ENCODE measurements around the gene DSN1. TPM values are rescaled to one million over a fixed set of nuclear protein-coding genes. Genes with fewer than 3 reads are reported as not detected.
A peak's percentile ranks its signal among the peaks of the same experiment; 100 is the strongest.

DSN1 gene
- polyA plus RNA-seq, 3 donors: 18.9 to 23.1 (median 19.5) TPM

GRCh38 chr20:36775826-36776225 lies 2.3 kb upstream of the DSN1 start:
- no peak for DNase-seq (ENCODE audit: extremely low read depth in 1 of 11, low read depth in 9 of 11, low spot score in 4 of 11)

DNA sequence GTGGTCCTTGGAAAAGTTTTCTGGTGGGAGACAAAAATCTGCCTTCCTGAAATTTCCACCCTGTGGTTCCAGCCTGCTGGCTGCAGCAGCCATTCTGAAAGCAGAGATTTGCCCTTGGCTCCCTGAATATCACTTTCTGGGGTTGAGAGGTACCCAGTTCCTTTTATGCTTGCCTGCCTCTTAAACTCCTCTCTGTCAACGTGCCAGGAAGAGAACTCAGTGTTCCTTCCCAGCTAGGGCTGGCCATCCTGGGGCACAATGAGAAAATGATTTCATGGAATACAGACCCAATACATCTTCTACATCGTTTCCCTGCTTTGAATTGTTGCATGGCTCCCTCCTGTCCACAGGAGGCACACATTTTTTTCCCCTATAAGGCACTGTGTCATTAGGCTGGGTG lies 1.6 kb upstream of the DSN1 start:
- DNase-seq (ENCODE audit: extremely low read depth in 1 of 11, low read depth in 9 of 11, low spot score in 4 of 11): no peak

DNA sequence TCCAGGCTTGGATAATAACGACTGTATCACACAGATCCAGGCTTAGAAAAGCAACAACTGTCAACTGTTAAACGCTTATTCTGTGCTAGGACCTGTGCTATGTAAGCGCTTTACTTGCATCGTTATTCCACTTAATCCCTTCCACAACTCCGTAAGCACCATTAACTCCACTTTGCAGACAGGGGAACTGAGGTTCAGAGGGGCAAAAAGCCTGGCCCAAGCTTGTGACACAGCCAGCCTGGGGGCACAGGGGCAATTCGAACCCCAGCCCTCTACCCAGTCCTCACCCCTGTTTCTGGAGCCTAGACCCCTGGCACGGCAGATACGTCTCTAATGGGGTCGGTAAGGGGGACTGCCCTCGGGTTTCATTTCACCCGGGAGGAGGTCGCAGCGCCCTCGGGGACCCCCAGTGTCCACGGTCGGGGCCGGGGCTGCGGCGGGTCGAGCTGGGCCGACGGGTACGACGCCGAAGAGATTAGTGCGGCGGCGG lies 411 bp downstream of the DSN1 start:
- peak in 1 of 11 donors; percentile 2 for DNase-seq (ENCODE audit: extremely low read depth in 1 of 11, low read depth in 9 of 11, low spot score in 4 of 11)

DNA sequence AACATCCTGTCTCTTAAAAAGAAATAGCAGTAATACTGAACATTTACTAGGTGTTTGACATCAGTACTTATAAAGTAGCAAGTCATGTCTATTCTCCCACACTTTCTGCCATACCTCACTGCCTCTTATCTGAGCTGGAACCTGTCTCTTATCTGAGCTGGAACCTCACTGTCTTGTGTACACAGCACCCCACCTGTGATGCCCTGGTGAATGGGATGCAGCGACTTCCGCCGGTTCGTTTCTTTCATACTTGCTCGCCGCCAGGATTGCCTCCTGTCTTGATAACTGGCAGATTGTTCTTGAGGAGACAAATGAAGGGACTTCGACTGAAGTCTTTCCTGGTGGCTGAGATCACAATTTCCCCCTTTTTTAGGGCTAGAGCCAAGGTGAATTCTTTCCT lies 2.9 kb downstream of the DSN1 start:
- no peak for DNase-seq (ENCODE audit: extremely low read depth in 1 of 11, low read depth in 9 of 11, low spot score in 4 of 11)

- no peak for DNase-seq (ENCODE audit: extremely low read depth in 1 of 11, low read depth in 9 of 11, low spot score in 4 of 11)
Measured at GRCh38 chr20:36768768-36769430, 4.7 kb downstream of the DSN1 start.

- DNase-seq (ENCODE audit: extremely low read depth in 1 of 11, low read depth in 9 of 11, low spot score in 4 of 11): no peak
Measured at GRCh38 chr20:36761125-36761524, 12.4 kb downstream of the DSN1 start.

DNA sequence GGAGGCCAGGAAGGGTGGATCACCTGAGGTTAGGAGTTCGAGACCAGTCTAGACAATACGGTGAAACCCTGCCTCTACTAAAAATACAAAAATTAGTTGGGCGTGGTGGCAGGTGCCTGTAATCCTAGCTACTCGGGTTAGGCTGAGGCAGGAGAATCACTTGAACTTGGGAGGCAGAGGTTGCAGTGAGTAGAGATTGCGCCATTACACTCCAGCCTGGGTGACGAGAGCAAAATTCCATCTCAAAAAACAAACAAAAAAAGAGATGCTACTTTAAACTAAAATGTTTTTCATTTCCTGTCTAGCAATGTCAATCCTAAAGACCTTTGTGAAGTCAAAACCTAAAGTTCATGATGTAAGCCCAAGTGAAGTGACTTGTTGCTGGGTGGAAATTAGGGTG lies 12.9 kb downstream of the DSN1 start:
- DNase-seq (ENCODE audit: extremely low read depth in 1 of 11, low read depth in 9 of 11, low spot score in 4 of 11): no peak

DNA sequence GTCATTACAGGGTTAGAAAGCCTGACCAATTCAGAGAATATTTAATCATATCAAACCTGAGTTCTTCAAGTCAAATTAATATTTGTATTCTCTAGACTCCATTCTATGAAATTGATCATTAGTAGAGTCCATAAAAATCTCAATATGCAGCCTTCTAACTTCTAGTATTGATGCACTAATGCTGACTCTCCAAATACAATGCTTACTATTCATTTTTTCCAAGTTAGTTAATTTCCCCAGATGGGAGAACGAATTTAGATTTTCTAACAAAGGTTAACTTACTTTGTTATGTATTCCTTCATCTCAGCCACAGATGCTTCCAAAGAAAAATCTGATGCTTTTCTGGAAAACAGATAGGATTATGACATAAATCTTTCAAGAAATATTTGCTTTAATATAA lies 15.3 kb downstream of the DSN1 start:
- no peak for DNase-seq (ENCODE audit: extremely low read depth in 1 of 11, low read depth in 9 of 11, low spot score in 4 of 11)

DNA sequence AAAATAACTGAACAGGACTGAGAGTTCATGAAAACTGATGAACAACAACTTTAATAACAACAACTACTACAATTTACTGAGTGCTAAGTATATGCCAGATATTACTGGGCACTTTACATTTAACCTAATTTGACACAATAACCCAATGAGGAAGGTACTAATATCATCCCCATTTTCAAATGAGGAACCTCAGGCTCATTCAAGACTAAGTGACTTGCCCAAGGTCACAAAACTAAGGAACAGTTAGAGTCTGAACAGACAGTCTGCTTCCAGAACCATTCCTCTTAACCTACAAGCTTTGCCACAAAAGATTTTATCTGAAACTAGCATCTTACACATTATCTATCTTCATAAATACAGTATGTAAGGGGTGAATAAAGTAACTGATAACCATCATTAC lies 17.1 kb downstream of the DSN1 start:
- no peak for DNase-seq (ENCODE audit: extremely low read depth in 1 of 11, low read depth in 9 of 11, low spot score in 4 of 11)

- DNase-seq (ENCODE audit: extremely low read depth in 1 of 11, low read depth in 9 of 11, low spot score in 4 of 11): peak in 10 of 11 donors; percentile 34 to 74 (median 58)
Measured at GRCh38 chr20:36754656-36755222, 18.8 kb downstream of the DSN1 start.

DNA sequence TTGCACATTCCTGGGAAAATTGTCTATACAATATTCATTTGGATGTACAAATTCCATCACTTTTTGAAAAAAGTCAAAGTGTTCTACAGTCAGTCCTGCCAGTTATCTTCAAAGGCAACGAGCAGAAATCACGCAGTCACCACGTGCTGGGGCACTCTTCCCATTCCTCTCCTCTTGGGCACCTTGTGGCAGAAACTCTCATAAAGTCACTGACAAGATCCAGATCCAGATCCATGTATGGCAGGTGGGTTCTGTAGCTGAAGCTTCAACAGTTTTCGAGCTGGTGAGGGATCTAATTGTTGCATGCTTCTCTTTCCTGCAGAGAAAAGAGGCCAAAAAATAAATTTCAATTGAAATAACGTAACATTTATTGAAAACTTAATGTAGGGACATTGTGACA lies 21.0 kb downstream of the DSN1 start:
- DNase-seq (ENCODE audit: extremely low read depth in 1 of 11, low read depth in 9 of 11, low spot score in 4 of 11): no peak

DNA sequence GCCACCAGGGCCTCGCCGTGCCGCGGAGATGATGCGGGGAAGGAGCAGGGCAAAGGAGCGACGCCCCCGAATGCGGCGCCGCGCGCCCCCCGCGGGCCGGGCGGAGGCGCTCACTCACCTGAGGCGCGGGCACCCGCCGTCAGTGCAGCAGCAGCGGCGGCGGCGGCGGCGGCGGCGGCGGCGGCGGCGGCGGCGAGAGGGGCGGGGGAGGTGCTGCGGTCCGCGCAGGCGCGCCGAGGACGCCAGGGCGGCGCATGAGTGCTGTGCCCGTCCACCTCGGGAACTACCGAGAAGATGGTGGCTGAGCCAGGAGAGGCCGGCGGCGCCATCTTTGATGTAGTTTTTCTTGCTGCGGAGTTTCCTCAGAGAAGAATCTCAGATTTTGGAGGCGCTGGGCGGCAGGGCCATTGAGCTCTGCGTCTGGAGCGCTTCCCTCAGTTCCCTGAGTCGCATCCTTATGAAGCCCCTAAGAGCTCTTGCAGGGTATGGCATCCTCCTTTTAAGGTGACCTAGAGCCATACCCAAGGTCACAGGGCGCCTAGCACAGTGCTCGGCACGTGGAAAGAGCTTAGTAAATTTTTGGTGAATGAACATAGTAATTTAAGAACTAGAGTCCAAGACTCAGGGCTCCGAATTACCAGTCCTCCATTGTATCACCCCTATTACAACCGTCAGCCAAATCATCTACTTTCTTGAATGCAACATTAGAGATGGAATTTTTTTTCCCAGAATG lies 27.5 kb downstream of the DSN1 start, which contains the start of gene NDRG3:
Gene NDRG3, minus strand, starts transcription at position 164 of the 733 bp plus-strand sequence. CDS start 24,355 bp downstream, outside the sequence.
- DNase-seq (ENCODE audit: extremely low read depth in 1 of 11, low read depth in 9 of 11, low spot score in 4 of 11): peak; percentile 73 to 94 (median 89)

- DNase-seq (ENCODE audit: extremely low read depth in 1 of 11, low read depth in 9 of 11, low spot score in 4 of 11): peak in 2 of 11 donors; percentile 13
Measured at GRCh38 chr20:36745234-36745926, 28.2 kb downstream of the DSN1 start.

DNA sequence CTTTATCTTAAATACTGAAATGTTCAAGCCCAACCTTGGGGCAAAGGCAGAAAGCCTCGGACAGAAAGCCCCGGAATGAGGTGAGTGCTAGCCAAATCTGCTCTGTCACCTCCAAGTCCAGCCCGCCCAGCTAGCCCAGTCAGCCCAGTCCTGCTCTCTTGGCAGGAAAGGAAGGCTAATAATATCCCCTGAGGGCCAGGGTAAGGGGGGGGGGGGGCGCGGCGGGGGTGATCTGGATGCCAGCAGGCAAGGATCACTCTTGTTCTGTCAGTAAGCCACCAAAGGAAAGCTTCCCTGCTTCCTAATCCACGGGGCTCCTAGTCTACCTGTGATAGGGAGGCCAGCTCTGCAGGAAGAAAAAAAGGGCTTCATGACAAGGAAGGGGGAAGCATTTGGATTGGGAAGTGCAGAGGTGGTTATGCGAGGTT lies 28.8 kb downstream of the DSN1 start:
- no peak for DNase-seq (ENCODE audit: extremely low read depth in 1 of 11, low read depth in 9 of 11, low spot score in 4 of 11)

- no peak for DNase-seq (ENCODE audit: extremely low read depth in 1 of 11, low read depth in 9 of 11, low spot score in 4 of 11)
Measured at GRCh38 chr20:36744243-36744642, 29.3 kb downstream of the DSN1 start.

- no peak for DNase-seq (ENCODE audit: extremely low read depth in 1 of 11, low read depth in 9 of 11, low spot score in 4 of 11)
Measured at GRCh38 chr20:36742558-36742957, 31.0 kb downstream of the DSN1 start.

GRCh38 chr20:36741072-36741471 lies 32.5 kb downstream of the DSN1 start:
- DNase-seq (ENCODE audit: extremely low read depth in 1 of 11, low read depth in 9 of 11, low spot score in 4 of 11): no peak

DNA sequence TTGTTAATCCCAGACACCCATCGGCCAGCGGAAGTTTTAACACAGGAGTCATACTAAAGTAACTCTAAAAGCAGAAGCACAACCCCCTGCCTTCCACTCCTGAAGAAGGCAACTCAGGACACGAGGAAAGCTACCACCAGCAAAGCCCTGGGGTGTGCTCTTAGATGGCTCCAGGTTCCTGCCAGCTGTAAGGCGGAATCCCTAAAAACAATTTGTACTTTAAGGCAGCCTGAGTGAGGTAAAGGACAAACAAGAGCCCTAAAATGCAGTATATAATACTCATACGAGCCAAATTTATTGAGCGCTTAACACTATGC lies 36.4 kb downstream of the DSN1 start:
- no peak for DNase-seq (ENCODE audit: extremely low read depth in 1 of 11, low read depth in 9 of 11, low spot score in 4 of 11)

DNA sequence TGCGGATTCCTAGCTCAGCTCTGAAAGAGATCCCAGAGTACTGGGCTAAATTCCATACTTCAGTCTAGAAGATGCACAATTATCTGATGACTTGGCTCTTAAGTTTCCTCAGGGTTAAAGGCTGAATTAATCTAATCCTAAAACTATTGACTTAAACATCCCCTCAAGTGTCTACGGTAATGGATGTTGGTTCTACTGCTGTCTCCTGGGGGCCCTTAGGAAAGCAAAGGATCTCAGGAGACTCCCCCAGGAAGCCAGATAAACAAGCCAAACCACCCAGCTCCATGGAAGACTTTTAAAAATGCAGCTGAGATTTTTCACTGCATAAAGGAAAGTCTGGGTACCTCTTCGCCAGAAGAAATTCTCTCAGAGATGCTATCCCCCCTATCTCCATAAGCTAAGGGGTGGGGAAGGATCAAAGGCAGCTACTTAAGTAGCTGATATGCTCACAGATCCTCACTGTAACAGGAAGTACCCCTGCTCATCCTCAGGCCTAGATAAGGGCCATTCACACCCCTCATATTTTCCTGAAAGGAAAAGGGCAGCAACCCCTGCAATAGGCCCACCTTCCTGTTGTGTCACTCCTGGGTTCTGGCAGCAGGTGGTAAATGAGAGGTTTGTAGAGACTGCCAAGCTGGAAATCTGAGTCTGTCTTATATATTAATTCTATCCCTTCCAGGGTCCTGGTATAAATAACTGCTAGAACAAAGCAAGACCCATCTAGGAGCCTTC lies 36.9 kb downstream of the DSN1 start:
- DNase-seq (ENCODE audit: extremely low read depth in 1 of 11, low read depth in 9 of 11, low spot score in 4 of 11): no peak
